ENCODE data around the gene NR5A2. TPM values are rescaled to one million over a fixed set of nuclear protein-coding genes. Genes with fewer than 3 reads are reported as not detected.

Gene NR5A2
- total RNA-seq, 4 donors from 2014 or later: 3.8 to 9.0 (median 4.5) TPM

DNA sequence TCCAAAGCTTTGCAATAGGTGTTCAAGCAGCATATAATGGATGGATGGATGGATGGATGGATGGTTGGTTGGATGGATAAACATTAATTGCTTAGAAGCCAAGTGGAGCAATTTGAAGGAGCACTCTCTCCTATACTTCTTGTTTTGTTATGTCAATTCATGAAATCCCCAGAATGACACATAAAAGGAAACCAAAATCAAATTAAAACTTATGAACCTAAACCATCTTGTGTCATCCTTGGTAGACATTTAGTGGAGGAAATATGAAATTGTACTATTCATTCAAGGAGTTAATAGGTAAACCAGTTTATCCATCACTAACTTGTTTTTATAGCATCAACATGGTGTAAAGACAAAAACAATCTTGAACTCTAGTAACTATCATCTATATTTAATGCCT is 122.5 kb downstream of the NR5A2 start:
- Histone ChIP-seq H3K27me3 (no peaks in the 10 kb centered on the region), H3K36me3 (no peaks in the 10 kb centered on the region), H3K4me1 (peaks cover 0 to 8% (median 2%) of the 10 kb centered on the region in 4 donors), H3K27ac (no peak overlapping the region), H3K4me3 (no peak overlapping the region), H3K9me3 (no peaks in the 10 kb centered on the region)
- DNase-seq (ENCODE audit: low spot score in 2 of 2): no peak
- TF ChIP-seq POLR2A (IDR thresholded peaks at IDR 0.05): no peak
- TF ChIP-seq, protein P1, sequence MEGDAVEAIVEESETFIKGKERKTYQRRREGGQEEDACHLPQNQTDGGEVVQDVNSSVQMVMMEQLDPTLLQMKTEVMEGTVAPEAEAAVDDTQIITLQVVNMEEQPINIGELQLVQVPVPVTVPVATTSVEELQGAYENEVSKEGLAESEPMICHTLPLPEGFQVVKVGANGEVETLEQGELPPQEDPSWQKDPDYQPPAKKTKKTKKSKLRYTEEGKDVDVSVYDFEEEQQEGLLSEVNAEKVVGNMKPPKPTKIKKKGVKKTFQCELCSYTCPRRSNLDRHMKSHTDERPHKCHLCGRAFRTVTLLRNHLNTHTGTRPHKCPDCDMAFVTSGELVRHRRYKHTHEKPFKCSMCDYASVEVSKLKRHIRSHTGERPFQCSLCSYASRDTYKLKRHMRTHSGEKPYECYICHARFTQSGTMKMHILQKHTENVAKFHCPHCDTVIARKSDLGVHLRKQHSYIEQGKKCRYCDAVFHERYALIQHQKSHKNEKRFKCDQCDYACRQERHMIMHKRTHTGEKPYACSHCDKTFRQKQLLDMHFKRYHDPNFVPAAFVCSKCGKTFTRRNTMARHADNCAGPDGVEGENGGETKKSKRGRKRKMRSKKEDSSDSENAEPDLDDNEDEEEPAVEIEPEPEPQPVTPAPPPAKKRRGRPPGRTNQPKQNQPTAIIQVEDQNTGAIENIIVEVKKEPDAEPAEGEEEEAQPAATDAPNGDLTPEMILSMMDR (IDR thresholded peaks at IDR 0.05): no peak
- no peak for TF ChIP-seq EP300 (IDR thresholded peaks at IDR 0.05)

DNA sequence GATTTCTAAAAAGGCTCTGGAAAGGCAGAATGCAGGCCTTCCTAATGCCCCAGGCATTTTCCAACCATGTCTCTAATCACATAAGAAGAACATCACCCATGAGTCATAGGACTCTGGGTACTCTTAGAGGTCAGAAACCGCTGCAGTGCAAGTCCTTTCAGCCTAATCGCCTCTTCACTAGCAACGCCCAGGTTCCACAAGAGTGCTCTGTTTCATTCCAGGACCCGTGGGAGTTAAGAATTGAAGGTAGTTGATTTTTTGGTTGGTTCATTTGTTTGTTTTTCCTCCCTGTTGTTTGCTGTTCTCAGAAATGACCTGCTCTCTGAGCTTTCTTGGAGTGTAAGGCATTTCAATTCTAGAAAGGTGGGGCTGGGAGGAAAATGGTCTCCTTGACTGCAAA is 123.2 kb downstream of the NR5A2 start:
- no peaks in the 10 kb centered on the region for H3K36me3 ChIP-seq
- 50 to 56% methylated on average over 4 of the region's 4 CpGs for WGBS, 2 donors
- TF ChIP-seq, protein P1 (IDR thresholded peaks at IDR 0.05): no peak
- TF ChIP-seq EP300 (IDR thresholded peaks at IDR 0.05): no peak
- TF ChIP-seq POLR2A (IDR thresholded peaks at IDR 0.05): no peak
- no peaks in the 10 kb centered on the region for H3K27me3 ChIP-seq
- no peak overlapping the region for H3K27ac ChIP-seq
- H3K4me3 ChIP-seq: no peak overlapping the region
- H3K4me1 ChIP-seq: peaks cover 0 to 8% (median 2%) of the 10 kb centered on the region in 4 donors
- DNase-seq (ENCODE audit: low spot score in 2 of 2): no peak
- no peaks in the 10 kb centered on the region for H3K9me3 ChIP-seq

- Histone ChIP-seq H3K27me3 (no peaks in the 10 kb centered on the region), H3K4me1 (peaks cover 0 to 8% (median 2%) of the 10 kb centered on the region in 4 donors), H3K4me3 (no peak overlapping the region), H3K9me3 (no peaks in the 10 kb centered on the region), H3K27ac (no peak overlapping the region), H3K36me3 (no peaks in the 10 kb centered on the region)
- 65 to 70% methylated on average over 2 of the region's 2 CpGs for WGBS, 2 donors
- no peak for DNase-seq (ENCODE audit: low spot score in 2 of 2)
- TF ChIP-seq, protein P1 (IDR thresholded peaks at IDR 0.05): no peak
- TF ChIP-seq EP300 (IDR thresholded peaks at IDR 0.05) (no peak), POLR2A (IDR thresholded peaks at IDR 0.05) (no peak)
Measured at GRCh38 chr1:200152336-200152735, 124.8 kb downstream of the NR5A2 start.

- no peak for DNase-seq (ENCODE audit: low spot score in 2 of 2)
- Histone ChIP-seq H3K27ac (no peak overlapping the region), H3K4me3 (no peak overlapping the region), H3K27me3 (no peaks in the 10 kb centered on the region), H3K36me3 (no peaks in the 10 kb centered on the region), H3K4me1 (peaks cover 0 to 8% (median 2%) of the 10 kb centered on the region in 4 donors), H3K9me3 (no peaks in the 10 kb centered on the region)
- WGBS, 2 donors: 66 to 77% methylated on average over 3 of the region's 3 CpGs
- TF ChIP-seq POLR2A (IDR thresholded peaks at IDR 0.05): no peak
Measured at GRCh38 chr1:200153277-200154055, 126.0 kb downstream of the NR5A2 start.

- Histone ChIP-seq H3K4me1 (peaks cover 0 to 8% (median 2%) of the 10 kb centered on the region in 4 donors), H3K9me3 (no peaks in the 10 kb centered on the region), H3K4me3 (no peak overlapping the region), H3K27ac (no peak overlapping the region), H3K27me3 (no peaks in the 10 kb centered on the region), H3K36me3 (no peaks in the 10 kb centered on the region)
- TF ChIP-seq, protein P1 (IDR thresholded peaks at IDR 0.05): no peak
- no peak for TF ChIP-seq EP300 (IDR thresholded peaks at IDR 0.05)
- no peak for TF ChIP-seq POLR2A (IDR thresholded peaks at IDR 0.05)
- DNase-seq (ENCODE audit: low spot score in 2 of 2): no peak
Measured at GRCh38 chr1:200154069-200154767, 126.7 kb downstream of the NR5A2 start.
